Tibial nerve (tissue), 4 donors: Measurements from ENCODE around the gene SNX18.

Experiments
- CTCF ChIP-seq, 5 experiments: fragments of 200-600 bp in 3 of 5; fragments of 450-650 bp in 2 of 5; sonication (generic) in 3 of 5; IDR thresholded peaks; one replicate each; pipeline ENCODE4 v1.5.1; 2016 to 2019; ENCODE audit warnings: antibody characterized with exemption in 5 of 5, mild to moderate bottlenecking in 3 of 5, moderate library complexity in 2 of 5
- EP300 ChIP-seq, 2 donors: sonication (generic); formaldehyde crosslinking; IDR thresholded peaks; one replicate each; pipeline ENCODE4 v1.6.1; 2017; ENCODE audit warnings: antibody characterized with exemption in 2 of 2, mild to moderate bottlenecking in 1 of 2

GRCh38 chr5:54470128-54470527 lies 47.4 kb upstream of the SNX18 start:
- TF ChIP-seq CTCF (IDR thresholded peaks at IDR 0.05) (no peak), EP300 (IDR thresholded peaks at IDR 0.05) (no peak)
